B cell (primary cell): ENCODE results near the gene ELL3.

Experiments
- CTCF ChIP-seq: fragments of 200-600 bp; IDR thresholded peaks from one replicate; pipeline ENCODE4 v1.8.0; 2022; ENCODE audit warnings: antibody characterized with exemption, mild to moderate bottlenecking
- EZH2 ChIP-seq: IDR thresholded peaks from 2 replicates; pipeline ENCODE4 v1.6.1; 2012; ENCODE audit warnings: borderline replicate concordance, low read depth, mild to moderate bottlenecking, moderate library complexity, low read length; ENCODE audit not compliant: insufficient read depth, poor library complexity, severe bottlenecking

- TF ChIP-seq CTCF (no peak), EZH2 (no peak)
Observed at GRCh38 chr15:43779016-43779415, 2.2 kb upstream of the ELL3 start.
